SK-N-SH treated with all-trans-retinoic acid at 6 μM for 48 hours (cell line): ENCODE data around the gene AACS.

ENCODE experiments used
- ARNTL ChIP-seq: fragments of 450-650 bp; formaldehyde crosslinking; IDR thresholded peaks from 2 replicates; pipeline ENCODE4 v1.5.0; 2020; ENCODE audit warnings: low read depth, mild to moderate bottlenecking, moderate library complexity, borderline replicate concordance
- CREB5 ChIP-seq: fragments of 250-450 bp; sonication (Bioruptor Pico); IDR thresholded peaks from 2 replicates; pipeline ENCODE4 v1.5.1; 2020; ENCODE audit warnings: low read depth, mild to moderate bottlenecking, moderate library complexity
- OSR1 ChIP-seq: fragments of 250-450 bp; sonication (Bioruptor Pico); IDR thresholded peaks from 2 replicates; pipeline ENCODE4 v1.8.0; 2022; ENCODE audit warnings: moderate library complexity, mild to moderate bottlenecking, inconsistent platforms
- TSHZ2 ChIP-seq: fragments of 250-450 bp; sonication (Bioruptor Pico); IDR thresholded peaks from 2 replicates; pipeline ENCODE4 v1.5.0; 2020; ENCODE audit warnings: mild to moderate bottlenecking, moderate library complexity
- ZFP30 ChIP-seq: fragments of 450-650 bp; formaldehyde crosslinking; IDR thresholded peaks from 2 replicates; pipeline ENCODE4 v1.5.0; 2022; ENCODE audit warnings: mild to moderate bottlenecking, moderate library complexity
- ZNF70 ChIP-seq: fragments of 450-650 bp; formaldehyde crosslinking; IDR thresholded peaks from 2 replicates; pipeline ENCODE4 v1.5.0; 2020; ENCODE audit warnings: mild to moderate bottlenecking, moderate library complexity
- TF ChIP-seq, protein P1 (sequence below): fragments of 250-450 bp; sonication (Bioruptor Pico); IDR thresholded peaks from 2 replicates; pipeline ENCODE4 v1.8.0; 2020; ENCODE audit warnings: mild to moderate bottlenecking, moderate library complexity, borderline replicate concordance

DNA sequence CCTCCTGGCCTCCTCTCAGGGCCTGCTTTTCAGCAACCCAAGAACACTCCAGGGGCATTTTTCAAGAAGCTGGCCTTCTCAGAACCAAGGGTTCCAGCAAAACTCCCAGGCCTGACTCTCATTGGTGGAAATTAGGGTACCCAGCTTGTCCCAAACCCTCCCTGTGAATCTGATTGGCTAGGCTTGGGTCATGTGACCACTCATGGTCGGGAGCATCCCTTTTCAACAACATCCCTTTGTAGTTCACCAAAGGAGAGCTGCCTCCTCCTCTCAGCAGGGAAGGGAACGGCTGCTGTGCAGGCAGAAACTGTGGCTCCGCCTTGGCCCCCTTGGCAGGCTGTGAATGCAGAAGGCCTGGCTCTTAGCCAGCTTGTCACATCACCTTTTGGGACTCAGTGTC is 94.5 kb downstream of the AACS start:
- no peak for TF ChIP-seq ZNF70 (CRISPR knock-in tag)
- no peak for TF ChIP-seq ZFP30 (CRISPR knock-in tag)
- TF ChIP-seq, protein P1, sequence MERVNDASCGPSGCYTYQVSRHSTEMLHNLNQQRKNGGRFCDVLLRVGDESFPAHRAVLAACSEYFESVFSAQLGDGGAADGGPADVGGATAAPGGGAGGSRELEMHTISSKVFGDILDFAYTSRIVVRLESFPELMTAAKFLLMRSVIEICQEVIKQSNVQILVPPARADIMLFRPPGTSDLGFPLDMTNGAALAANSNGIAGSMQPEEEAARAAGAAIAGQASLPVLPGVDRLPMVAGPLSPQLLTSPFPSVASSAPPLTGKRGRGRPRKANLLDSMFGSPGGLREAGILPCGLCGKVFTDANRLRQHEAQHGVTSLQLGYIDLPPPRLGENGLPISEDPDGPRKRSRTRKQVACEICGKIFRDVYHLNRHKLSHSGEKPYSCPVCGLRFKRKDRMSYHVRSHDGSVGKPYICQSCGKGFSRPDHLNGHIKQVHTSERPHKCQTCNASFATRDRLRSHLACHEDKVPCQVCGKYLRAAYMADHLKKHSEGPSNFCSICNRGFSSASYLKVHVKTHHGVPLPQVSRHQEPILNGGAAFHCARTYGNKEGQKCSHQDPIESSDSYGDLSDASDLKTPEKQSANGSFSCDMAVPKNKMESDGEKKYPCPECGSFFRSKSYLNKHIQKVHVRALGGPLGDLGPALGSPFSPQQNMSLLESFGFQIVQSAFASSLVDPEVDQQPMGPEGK (CRISPR knock-in tag) = no peak
- TF ChIP-seq CREB5 (CRISPR knock-in tag) = no peak
- TF ChIP-seq OSR1 (CRISPR knock-in tag) = no peak
- TF ChIP-seq ARNTL (CRISPR knock-in tag) = no peak
- TF ChIP-seq TSHZ2 (CRISPR knock-in tag) = no peak
